WERI-Rb-1 (cell line): Measurements from ENCODE around the gene ARHGAP10.

Experiments
- DNase-seq: peaks from one replicate; pipeline ENCODE4 v3.0.0-alpha.2; 2020
- H3K27ac ChIP-seq: fragments of 250-450 bp; sonication (Bioruptor Pico); 2 replicates; pipeline ENCODE4 v1.5.1; 2020; ENCODE audit warnings: mild to moderate bottlenecking, moderate library complexity
- H3K27me3 ChIP-seq: fragments of 250-450 bp; sonication (Bioruptor Pico); 2 replicates; pipeline ENCODE4 v1.5.1; 2021; ENCODE audit warnings: mild to moderate bottlenecking, low read depth, moderate library complexity; ENCODE audit not compliant: insufficient read depth, severe bottlenecking
- H3K36me3 ChIP-seq: fragments of 250-450 bp; sonication (Bioruptor Pico); 2 replicates; pipeline ENCODE4 v1.5.1; 2020; ENCODE audit warnings: mild to moderate bottlenecking, moderate library complexity
- H3K4me3 ChIP-seq: 2 replicates; pipeline ENCODE4 v1.5.1; 2011; ENCODE audit warnings: low read depth, mild to moderate bottlenecking, control low read depth, low read length
- H3K9me3 ChIP-seq: fragments of 250-450 bp; sonication (Bioruptor Pico); 2 replicates; pipeline ENCODE4 v1.5.1; 2021; ENCODE audit warnings: mild to moderate bottlenecking, moderate library complexity; ENCODE audit not compliant: severe bottlenecking
- TF ChIP-seq, protein P1 (sequence below): IDR thresholded peaks from 2 replicates; pipeline ENCODE4 v1.5.1; 2011; ENCODE audit warnings: low read depth, mild to moderate bottlenecking, control low read depth, inconsistent platforms, low read length

ARHGAP10 gene

DNA sequence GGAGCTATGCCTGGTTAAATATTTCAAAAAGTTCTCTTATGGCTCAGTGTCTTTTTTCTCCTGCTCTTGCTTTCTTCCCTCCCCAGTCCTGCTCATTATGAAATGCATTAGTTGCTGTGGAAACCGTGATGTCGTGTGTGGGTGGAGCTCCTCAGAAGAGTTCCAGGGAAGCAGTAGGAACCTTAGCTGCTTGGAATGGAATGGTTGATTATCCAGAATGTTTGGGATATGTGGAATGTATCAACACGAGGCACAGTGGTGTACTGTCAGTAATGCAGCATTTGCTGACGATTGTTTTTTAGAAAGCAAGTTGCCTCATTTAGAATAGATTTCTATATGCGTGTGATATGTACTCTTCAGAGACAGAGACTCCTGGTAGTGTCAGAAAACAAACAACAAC lies 333.2 kb downstream of the ARHGAP10 start:
- TF ChIP-seq, protein P1, sequence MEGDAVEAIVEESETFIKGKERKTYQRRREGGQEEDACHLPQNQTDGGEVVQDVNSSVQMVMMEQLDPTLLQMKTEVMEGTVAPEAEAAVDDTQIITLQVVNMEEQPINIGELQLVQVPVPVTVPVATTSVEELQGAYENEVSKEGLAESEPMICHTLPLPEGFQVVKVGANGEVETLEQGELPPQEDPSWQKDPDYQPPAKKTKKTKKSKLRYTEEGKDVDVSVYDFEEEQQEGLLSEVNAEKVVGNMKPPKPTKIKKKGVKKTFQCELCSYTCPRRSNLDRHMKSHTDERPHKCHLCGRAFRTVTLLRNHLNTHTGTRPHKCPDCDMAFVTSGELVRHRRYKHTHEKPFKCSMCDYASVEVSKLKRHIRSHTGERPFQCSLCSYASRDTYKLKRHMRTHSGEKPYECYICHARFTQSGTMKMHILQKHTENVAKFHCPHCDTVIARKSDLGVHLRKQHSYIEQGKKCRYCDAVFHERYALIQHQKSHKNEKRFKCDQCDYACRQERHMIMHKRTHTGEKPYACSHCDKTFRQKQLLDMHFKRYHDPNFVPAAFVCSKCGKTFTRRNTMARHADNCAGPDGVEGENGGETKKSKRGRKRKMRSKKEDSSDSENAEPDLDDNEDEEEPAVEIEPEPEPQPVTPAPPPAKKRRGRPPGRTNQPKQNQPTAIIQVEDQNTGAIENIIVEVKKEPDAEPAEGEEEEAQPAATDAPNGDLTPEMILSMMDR, result no peak
- no peak overlapping the region for H3K27ac ChIP-seq
- H3K4me3 ChIP-seq, result no peak overlapping the region
- H3K27me3 ChIP-seq, result no peaks in the 10 kb centered on the region
- no peak for DNase-seq
- H3K9me3 ChIP-seq, result no peaks in the 10 kb centered on the region
- peaks cover 5% of the 10 kb centered on the region; the same call in 1 of the 2 replicates for H3K36me3 ChIP-seq

DNA sequence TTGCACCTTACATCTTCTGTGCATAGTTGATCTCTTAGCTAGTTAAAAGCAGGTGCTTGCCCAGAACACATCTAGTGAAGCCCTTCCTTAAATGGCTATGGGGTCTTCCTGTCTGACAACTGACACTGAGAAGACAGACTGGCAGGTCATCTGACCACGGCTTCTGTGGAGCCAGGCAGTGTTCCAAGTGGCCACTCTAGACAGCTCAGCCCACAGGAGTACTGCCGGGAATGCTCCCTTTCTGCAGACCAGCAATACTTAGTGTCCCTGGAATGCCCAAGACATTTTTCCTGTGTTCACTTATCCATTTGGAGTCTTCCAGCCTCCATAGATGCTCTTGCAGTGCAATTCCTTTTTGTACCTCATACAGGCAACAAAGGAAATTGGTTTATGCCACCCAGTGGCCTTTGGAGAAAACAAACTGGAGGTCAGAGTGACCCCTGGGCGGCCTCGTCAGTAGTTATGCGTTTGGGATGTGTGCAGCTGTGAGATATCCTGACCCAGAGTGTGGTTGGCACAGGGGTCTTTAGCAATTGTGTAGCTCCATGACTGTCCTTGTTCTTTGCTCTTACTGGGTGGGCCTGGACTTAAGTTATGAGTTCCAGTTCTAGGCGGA lies 335.5 kb downstream of the ARHGAP10 start:
- Histone ChIP-seq H3K4me3 (no peak overlapping the region), H3K27ac (no peak overlapping the region), H3K27me3 (no peaks in the 10 kb centered on the region), H3K36me3 (peaks cover 8% of the 10 kb centered on the region), H3K9me3 (no peaks in the 10 kb centered on the region)
- TF ChIP-seq, protein P1, result no peak
- DNase-seq, result no peak

DNA sequence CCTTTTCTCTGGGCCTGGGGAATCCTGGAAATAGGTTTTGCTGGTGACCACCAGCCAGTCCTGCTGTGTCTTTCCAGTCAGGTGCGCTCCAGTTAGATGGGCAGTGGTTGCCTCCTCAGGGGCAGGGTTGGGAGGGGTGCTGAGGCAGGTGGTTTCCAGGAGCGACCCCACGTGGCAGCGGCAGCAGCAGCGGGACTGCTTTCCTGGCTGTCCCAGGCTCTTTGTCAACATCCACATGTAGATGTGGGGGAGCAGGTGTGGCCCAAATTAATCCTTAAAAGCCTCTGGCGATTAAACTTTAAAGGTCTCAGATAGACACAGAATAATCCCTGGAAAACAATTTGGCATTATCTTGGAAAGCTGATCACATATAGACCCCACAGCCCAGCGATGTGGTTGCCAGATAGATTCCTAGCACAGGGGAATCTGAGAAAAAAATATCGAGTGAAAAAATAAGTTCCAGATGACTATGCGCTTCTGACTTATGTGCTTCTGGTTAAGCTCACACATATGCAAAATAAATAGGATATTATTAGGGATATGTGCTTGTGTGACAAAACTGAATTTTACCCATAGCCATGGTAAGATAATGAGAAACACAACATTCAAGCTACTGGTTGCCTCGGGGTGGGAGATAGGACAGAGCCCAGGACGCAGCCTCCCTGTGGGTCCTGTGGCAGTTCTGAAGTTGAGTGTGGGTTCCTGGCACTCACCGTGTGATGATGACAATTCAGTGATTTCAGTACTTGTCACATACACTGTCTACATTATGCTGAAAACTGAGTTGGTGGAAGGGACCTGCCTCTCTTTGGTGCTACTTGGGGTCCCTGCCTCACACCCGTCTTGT lies 336.4 kb downstream of the ARHGAP10 start:
- DNase-seq, result peak; percentile 83
- Histone ChIP-seq H3K27ac (no peak overlapping the region), H3K9me3 (no peaks in the 10 kb centered on the region), H3K27me3 (no peaks in the 10 kb centered on the region), H3K36me3 (peaks cover 17% of the 10 kb centered on the region), H3K4me3 (no peak overlapping the region)
- TF ChIP-seq, protein P1, result peak; percentile 85

DNA sequence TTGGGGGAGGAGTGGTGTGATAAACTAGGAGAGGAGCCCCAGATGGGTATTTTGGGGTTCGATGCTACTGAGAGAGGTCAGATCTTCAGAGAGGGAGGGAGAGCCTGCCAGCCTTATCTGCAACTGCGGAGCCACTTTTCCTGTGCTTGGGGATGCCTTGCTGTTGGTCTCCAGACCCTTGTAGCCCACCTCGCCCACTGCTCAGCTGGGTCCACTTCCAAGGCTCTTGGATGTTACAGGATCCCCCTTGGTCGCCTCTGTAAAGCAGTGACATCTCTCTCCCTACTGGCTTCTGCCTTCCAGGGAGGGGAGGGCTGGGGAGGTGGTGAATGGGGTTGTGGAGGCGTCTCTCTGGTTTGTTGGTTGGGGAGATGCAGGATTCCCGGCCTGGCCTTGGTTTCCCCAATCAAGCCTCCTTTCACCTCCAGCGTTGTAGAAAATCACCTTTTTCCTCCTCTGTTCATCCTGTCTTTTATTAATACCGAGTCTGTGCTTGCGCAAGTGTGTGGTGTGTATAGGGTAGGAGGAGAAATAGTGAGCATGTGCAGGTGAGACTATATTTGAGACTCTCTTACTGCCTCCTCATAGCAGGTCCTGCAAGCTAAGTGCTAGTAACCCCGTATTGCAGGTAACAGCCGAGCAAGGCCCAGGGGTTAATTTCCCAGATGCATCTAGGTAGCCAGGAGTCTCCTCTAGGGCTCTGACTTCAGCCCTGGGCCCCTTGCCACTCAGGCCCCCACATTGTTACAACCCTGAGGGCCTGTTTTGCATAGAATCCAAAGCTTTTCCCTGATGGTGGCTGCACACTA lies 337.4 kb downstream of the ARHGAP10 start:
- TF ChIP-seq, protein P1, result no peak
- Histone ChIP-seq H3K27ac (no peak overlapping the region), H3K36me3 (peaks cover 23% of the 10 kb centered on the region), H3K4me3 (no peak overlapping the region), H3K9me3 (no peaks in the 10 kb centered on the region), H3K27me3 (no peaks in the 10 kb centered on the region)
- no peak for DNase-seq

DNA sequence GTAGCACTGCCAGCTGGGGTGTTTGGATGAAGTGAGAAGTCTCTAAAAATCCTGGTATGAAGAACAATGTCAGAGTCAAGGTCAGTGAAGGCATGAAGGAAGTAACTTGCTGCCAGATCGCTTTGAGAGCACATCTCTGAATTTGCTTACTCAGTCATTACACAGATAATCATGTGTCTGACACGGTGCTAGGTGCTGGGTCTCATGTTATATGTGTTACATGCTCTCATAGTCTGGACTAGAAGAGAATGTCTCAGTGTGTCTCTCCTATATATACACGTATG lies 337.9 kb downstream of the ARHGAP10 start:
- peaks cover 2% of the 10 kb centered on the region for H3K9me3 ChIP-seq
- no peaks in the 10 kb centered on the region for H3K27me3 ChIP-seq
- no peak for DNase-seq
- H3K4me3 ChIP-seq, result no peak overlapping the region
- H3K36me3 ChIP-seq, result peaks cover 28% of the 10 kb centered on the region
- no peak overlapping the region for H3K27ac ChIP-seq
- TF ChIP-seq, protein P1, result no peak
